ENCODE results near the gene CXCR6. TPM values are rescaled to one million over a fixed set of nuclear protein-coding genes. Genes with fewer than 3 reads are reported as not detected.

Gene CXCR6
- total RNA-seq, 1 donor from 2014 or later, result not detected

DNA sequence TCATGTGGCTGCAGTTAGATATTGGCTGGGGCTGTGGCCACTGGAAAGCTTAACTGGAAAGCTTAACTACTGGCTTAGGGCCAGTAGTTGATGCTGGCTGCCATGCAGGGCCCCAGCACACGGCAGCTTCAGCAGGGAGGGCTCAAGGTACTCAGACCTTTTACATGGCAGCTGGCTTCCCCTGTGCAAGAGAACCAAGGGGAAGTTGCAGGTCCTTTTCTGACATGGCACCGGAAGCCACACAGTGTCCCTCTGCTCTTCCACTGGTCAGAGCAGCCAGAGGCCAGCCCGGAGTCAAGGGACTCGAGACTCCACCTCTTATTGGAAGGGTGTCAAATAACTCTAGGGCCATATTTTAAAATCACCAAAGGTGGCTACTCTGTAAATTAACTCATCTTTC, 32.4 kb upstream of the CXCR6 start:
- Mint-ChIP-seq H3K9me3 (no peaks in the 10 kb centered on the region), H3K4me3 (no peak overlapping the region), H3K27me3 (ENCODE audit: insufficient read depth, low read depth) (peaks cover 8% of the 10 kb centered on the region), H3K36me3 (no peaks in the 10 kb centered on the region), H3K4me1 (peaks cover 9% of the 10 kb centered on the region), H3K27ac (no peak overlapping the region)
- H3K27ac ChIP-seq, result no peak overlapping the region
- H3K4me1 ChIP-seq, result no peaks in the 10 kb centered on the region
- H3K9ac ChIP-seq, result no peak overlapping the region
- H2AFZ ChIP-seq (replicated peaks), result no peak overlapping the region
- DNase-seq (ENCODE audit: low spot score), result no peak
- H3K27me3 ChIP-seq, result no peaks in the 10 kb centered on the region
- no peak overlapping the region for H3K4me2 ChIP-seq
- no peaks in the 10 kb centered on the region for H4K20me1 ChIP-seq (ENCODE audit: low read depth)
- no peaks in the 10 kb centered on the region for H3K79me2 ChIP-seq (ENCODE audit: low read depth)
- no peaks in the 10 kb centered on the region for H3K36me3 ChIP-seq
- TF ChIP-seq, protein P1, sequence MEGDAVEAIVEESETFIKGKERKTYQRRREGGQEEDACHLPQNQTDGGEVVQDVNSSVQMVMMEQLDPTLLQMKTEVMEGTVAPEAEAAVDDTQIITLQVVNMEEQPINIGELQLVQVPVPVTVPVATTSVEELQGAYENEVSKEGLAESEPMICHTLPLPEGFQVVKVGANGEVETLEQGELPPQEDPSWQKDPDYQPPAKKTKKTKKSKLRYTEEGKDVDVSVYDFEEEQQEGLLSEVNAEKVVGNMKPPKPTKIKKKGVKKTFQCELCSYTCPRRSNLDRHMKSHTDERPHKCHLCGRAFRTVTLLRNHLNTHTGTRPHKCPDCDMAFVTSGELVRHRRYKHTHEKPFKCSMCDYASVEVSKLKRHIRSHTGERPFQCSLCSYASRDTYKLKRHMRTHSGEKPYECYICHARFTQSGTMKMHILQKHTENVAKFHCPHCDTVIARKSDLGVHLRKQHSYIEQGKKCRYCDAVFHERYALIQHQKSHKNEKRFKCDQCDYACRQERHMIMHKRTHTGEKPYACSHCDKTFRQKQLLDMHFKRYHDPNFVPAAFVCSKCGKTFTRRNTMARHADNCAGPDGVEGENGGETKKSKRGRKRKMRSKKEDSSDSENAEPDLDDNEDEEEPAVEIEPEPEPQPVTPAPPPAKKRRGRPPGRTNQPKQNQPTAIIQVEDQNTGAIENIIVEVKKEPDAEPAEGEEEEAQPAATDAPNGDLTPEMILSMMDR (IDR thresholded peaks at IDR 0.05), result no peak
- TF ChIP-seq EZH2phosphoT487 (IDR thresholded peaks at IDR 0.05) (no peak), EZH2 (IDR thresholded peaks at IDR 0.05) (no peak)
- H3F3A ChIP-seq (ENCODE audit: low read depth), result no peaks in the 10 kb centered on the region
- no peak overlapping the region for H3K4me3 ChIP-seq
- H3K9me3 ChIP-seq (ENCODE audit: low read depth), result no peaks in the 10 kb centered on the region

DNA sequence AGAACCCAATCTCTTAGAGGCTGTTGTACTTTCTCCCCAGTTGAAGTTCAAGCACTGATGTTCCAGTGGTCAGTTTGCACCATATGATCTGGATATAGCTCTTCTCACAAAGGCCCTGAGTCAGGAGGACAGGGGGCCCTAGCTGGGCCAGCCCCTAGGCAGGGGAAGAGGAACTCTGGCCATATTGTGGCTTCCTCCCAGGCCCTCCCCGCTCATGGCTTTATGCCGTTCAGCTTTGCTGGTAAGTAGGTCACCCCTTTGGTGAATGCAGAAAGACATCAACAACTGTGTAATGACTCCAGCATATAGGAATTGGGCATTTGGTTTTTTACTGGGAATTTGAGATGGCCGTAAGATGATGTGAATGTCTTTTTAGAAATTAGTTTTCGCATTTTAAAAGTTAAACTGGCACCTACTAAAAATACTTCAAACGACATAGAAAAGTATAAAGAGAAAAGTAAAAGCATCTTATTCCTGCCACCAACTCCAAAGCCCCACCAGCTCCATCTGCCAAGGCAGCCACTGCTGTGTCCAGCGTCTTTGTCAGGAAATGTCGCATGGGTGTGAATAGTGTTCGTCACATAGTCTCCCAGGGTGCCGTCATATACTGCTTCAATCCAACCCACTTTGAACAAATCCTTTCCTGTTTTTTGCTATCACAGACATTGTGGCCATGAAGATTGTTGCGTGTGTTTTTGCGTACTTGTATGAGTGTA, 31.6 kb upstream of the CXCR6 start:
- no peaks in the 10 kb centered on the region for H4K20me1 ChIP-seq (ENCODE audit: low read depth)
- TF ChIP-seq EZH2phosphoT487 (IDR thresholded peaks at IDR 0.05), result no peak
- no peak for TF ChIP-seq EZH2 (IDR thresholded peaks at IDR 0.05)
- TF ChIP-seq, protein P1 (IDR thresholded peaks at IDR 0.05), result no peak
- H3K27ac Mint-ChIP-seq, result no peak overlapping the region
- H3K36me3 ChIP-seq, result no peaks in the 10 kb centered on the region
- H3K79me2 ChIP-seq (ENCODE audit: low read depth), result no peaks in the 10 kb centered on the region
- H3K4me3 Mint-ChIP-seq, result no peak overlapping the region
- H3K4me1 Mint-ChIP-seq, result peaks cover 16% of the 10 kb centered on the region
- H3K9ac ChIP-seq, result no peak overlapping the region
- H3K4me2 ChIP-seq, result no peak overlapping the region
- no peaks in the 10 kb centered on the region for H3K36me3 Mint-ChIP-seq
- H3F3A ChIP-seq (ENCODE audit: low read depth), result no peaks in the 10 kb centered on the region
- H3K9me3 ChIP-seq (ENCODE audit: low read depth), result no peaks in the 10 kb centered on the region
- no peaks in the 10 kb centered on the region for H3K4me1 ChIP-seq
- no peak overlapping the region for H3K4me3 ChIP-seq
- H3K27ac ChIP-seq, result no peak overlapping the region
- H3K9me3 Mint-ChIP-seq, result no peaks in the 10 kb centered on the region
- DNase-seq (ENCODE audit: low spot score), result no peak
- H3K27me3 Mint-ChIP-seq (ENCODE audit: insufficient read depth, low read depth), result peaks cover 6% of the 10 kb centered on the region
- H3K27me3 ChIP-seq, result no peaks in the 10 kb centered on the region
- H2AFZ ChIP-seq (replicated peaks), result no peak overlapping the region

DNA sequence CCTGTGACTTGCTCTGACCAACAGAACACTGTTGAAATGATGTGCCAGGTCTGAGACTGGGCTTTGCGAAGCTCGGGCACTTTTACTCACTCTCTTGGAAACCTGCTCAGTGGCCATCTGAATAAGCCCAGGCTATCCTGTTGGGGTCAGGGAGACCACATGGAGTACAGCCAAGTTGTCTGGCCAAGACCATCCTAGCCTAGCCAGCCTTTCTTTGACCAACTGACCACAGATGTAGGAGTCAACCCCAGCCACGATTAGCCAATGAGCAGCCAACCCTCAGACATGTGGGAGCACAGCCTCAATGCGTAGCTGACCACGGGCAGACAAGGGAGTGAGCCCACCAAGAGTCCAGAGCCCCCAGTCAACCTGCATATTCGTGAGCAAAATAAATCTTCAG, 30.8 kb upstream of the CXCR6 start:
- Mint-ChIP-seq H3K4me1 (peaks cover 21% of the 10 kb centered on the region), H3K9me3 (no peaks in the 10 kb centered on the region)
- no peak for TF ChIP-seq EZH2phosphoT487 (IDR thresholded peaks at IDR 0.05)
- TF ChIP-seq EZH2 (IDR thresholded peaks at IDR 0.05), result no peak
- TF ChIP-seq, protein P1 (IDR thresholded peaks at IDR 0.05), result no peak

More for the DNA sequence above, 30.8 kb upstream of the CXCR6 start:
- Histone ChIP-seq H3K27me3 (no peaks in the 10 kb centered on the region), H3K4me2 (no peak overlapping the region), H4K20me1 (ENCODE audit: low read depth) (no peaks in the 10 kb centered on the region), H3K36me3 (no peaks in the 10 kb centered on the region), H3K27ac (no peak overlapping the region), H3K4me1 (no peaks in the 10 kb centered on the region), H3K4me3 (no peak overlapping the region), H3F3A (ENCODE audit: low read depth) (no peaks in the 10 kb centered on the region), H3K9ac (no peak overlapping the region), H3K9me3 (ENCODE audit: low read depth) (no peaks in the 10 kb centered on the region), H2AFZ (replicated peaks) (no peak overlapping the region), H3K79me2 (ENCODE audit: low read depth) (no peaks in the 10 kb centered on the region)
- Mint-ChIP-seq H3K27ac (no peak overlapping the region), H3K36me3 (no peaks in the 10 kb centered on the region), H3K4me3 (no peak overlapping the region), H3K27me3 (ENCODE audit: insufficient read depth, low read depth) (peaks cover 5% of the 10 kb centered on the region)
- DNase-seq (ENCODE audit: low spot score), result no peak
